ENCODE measurements around the gene ASPRV1.

- no peak for TF ChIP-seq POLR2A (IDR thresholded peaks at IDR 0.05; ENCODE audit: low read length)
- no peak for TF ChIP-seq GATA1 (IDR thresholded peaks at IDR 0.05; ENCODE audit: low read depth, low read length)
Observed at GRCh38 chr2:69998761-69999160, 37.3 kb upstream of the ASPRV1 start.

All from erythroblast (primary cell).